A549 (cell line): ENCODE measurements around the gene ARMC9. TPM values are rescaled to one million over a fixed set of nuclear protein-coding genes. Genes with fewer than 3 reads are reported as not detected.

Source experiments
- ATAC-seq, 2 experiments: fragments of 200-7000 bp in 1 of 2; fragments of >200 bp in 1 of 2; cut with Nextera tagmentation in 1 of 2; cut with Tn5 transposase in 1 of 2; 3 replicates each; pipeline versions ENCODE4 v1.8.0 to v1.9.1; 2018 to 2020; ENCODE audit warnings: mild to moderate bottlenecking in 1 of 2, moderate library complexity in 1 of 2
- CTCF ChIA-PET: fragments of 300-600 bp; sonication (Branson Sonifier 250); formaldehyde crosslinking; extraction: SDS; loops from one replicate; lab custom pipeline; 2021; ENCODE audit warnings: antibody characterized with exemption, inconsistent platforms; lab: Yijun Ruan, JAX
- POLR2A ChIA-PET: fragments of 350-600 bp; formaldehyde crosslinking; extraction: SDS; loops from one replicate; lab custom pipeline; 2021; ENCODE audit warnings: antibody characterized with exemption, inconsistent platforms; lab: Yijun Ruan, JAX
- DNase-seq, 2 experiments: peaks; one replicate each; pipeline versions ENCODE4 v3.0.0 to v3.0.0-alpha.2; 2011 to 2016; ENCODE audit warnings: low read depth in 1 of 2, low spot score in 1 of 2
- FAIRE-seq: peaks from 2 replicates; lab custom pipeline; 2011; peaks lifted over from hg19 to GRCh38; lab: Jason Lieb, UNC
- H3K27ac ChIP-seq, 2 experiments: fragments of >200 bp; sonication (Bioruptor Twin); formaldehyde crosslinking; 3 replicates each; pipeline ENCODE4 v1.5.1; 2016 to 2017
- H3K4me1 ChIP-seq: fragments of >200 bp; sonication (Bioruptor Twin); formaldehyde crosslinking; 3 replicates; pipeline ENCODE4 v1.6.1; 2016
- H3K4me2 ChIP-seq: fragments of >200 bp; sonication (Bioruptor Twin); formaldehyde crosslinking; 3 replicates; pipeline ENCODE4 v1.6.1; 2016
- H3K4me3 ChIP-seq: fragments of >200 bp; sonication (Bioruptor Twin); formaldehyde crosslinking; 3 replicates; pipeline ENCODE4 v1.5.1; 2016
- H3K9me3 ChIP-seq: fragments of >200 bp; sonication (Bioruptor Twin); formaldehyde crosslinking; 3 replicates; pipeline ENCODE4 v1.6.1; 2016
- CHD4 ChIP-seq: fragments of 200-600 bp; sonication (generic); IDR thresholded peaks from 2 replicates; pipeline ENCODE4 v1.6.1; 2016; ENCODE audit warnings: antibody characterized with exemption, mild to moderate bottlenecking, borderline replicate concordance
- EHMT2 ChIP-seq: fragments of 200-600 bp; sonication (generic); IDR thresholded peaks from 2 replicates; pipeline ENCODE4 v1.6.1; 2016; ENCODE audit warnings: antibody characterized with exemption, low read depth, mild to moderate bottlenecking, moderate library complexity
- EP300 ChIP-seq, 2 experiments: fragments of >200 bp; sonication (Bioruptor Twin); formaldehyde crosslinking; IDR thresholded peaks; 2 replicates in 1 of 2; 3 replicates in 1 of 2; pipeline ENCODE4 v1.6.1; 2016 to 2017
- ESRRA ChIP-seq: fragments of 150-350 bp; IDR thresholded peaks from 2 replicates; pipeline ENCODE4 v1.6.1; 2014; ENCODE audit warnings: mild to moderate bottlenecking, low read length, borderline replicate concordance
- FOSL2 ChIP-seq, 2 experiments: fragments of 450-650 bp in 1 of 2; fragments of >200 bp in 1 of 2; sonication (Bioruptor Twin) in 1 of 2; formaldehyde crosslinking; IDR thresholded peaks; 2 replicates each; pipeline versions ENCODE4 v1.5.0 to v1.6.1; 2016 to 2020; ENCODE audit warnings: mild to moderate bottlenecking in 1 of 2, moderate library complexity in 1 of 2
- FOXS1 ChIP-seq: fragments of 250-450 bp; sonication (Bioruptor Pico); IDR thresholded peaks from 2 replicates; pipeline ENCODE4 v1.5.0; 2020; ENCODE audit warnings: mild to moderate bottlenecking, moderate library complexity
- GATA3 ChIP-seq: IDR thresholded peaks from 2 replicates; pipeline ENCODE4 v1.6.1; 2012; ENCODE audit warnings: borderline replicate concordance
- HEYL ChIP-seq: fragments of 250-450 bp; sonication (Bioruptor Pico); IDR thresholded peaks from 2 replicates; pipeline ENCODE4 v1.8.0; 2021; ENCODE audit warnings: mild to moderate bottlenecking, moderate library complexity
- HOXA7 ChIP-seq: fragments of 250-450 bp; sonication (Bioruptor Pico); IDR thresholded peaks from 2 replicates; pipeline ENCODE4 v1.5.0; 2020; ENCODE audit warnings: mild to moderate bottlenecking, moderate library complexity
- JUNB ChIP-seq: fragments of >200 bp; sonication (Bioruptor Twin); formaldehyde crosslinking; IDR thresholded peaks from 2 replicates; pipeline ENCODE4 v1.6.1; 2016
- KDM1A ChIP-seq: fragments of 200-600 bp; sonication (generic); IDR thresholded peaks from 2 replicates; pipeline ENCODE4 v1.6.1; 2016; ENCODE audit warnings: low read depth, mild to moderate bottlenecking
- MYC ChIP-seq: IDR thresholded peaks from 2 replicates; pipeline ENCODE4 v1.6.1; 2012; ENCODE audit warnings: mild to moderate bottlenecking, inconsistent platforms, low read length, improper control_type of control experiment, borderline replicate concordance
- NR3C1 ChIP-seq: fragments of >200 bp; sonication (Bioruptor Twin); formaldehyde crosslinking; IDR thresholded peaks from 3 replicates; pipeline ENCODE4 v1.6.1; 2017
- RNF2 ChIP-seq: fragments of 200-600 bp; sonication (generic); IDR thresholded peaks from 2 replicates; pipeline ENCODE4 v1.6.1; 2016; ENCODE audit warnings: low read depth, mild to moderate bottlenecking, antibody characterized with exemption, moderate library complexity, borderline replicate concordance
- SMC3 ChIP-seq: fragments of >200 bp; sonication (Bioruptor Twin); formaldehyde crosslinking; IDR thresholded peaks from 3 replicates; pipeline ENCODE4 v1.6.1; 2018; ENCODE audit warnings: inconsistent platforms
- SREBF2 ChIP-seq: fragments of 450-650 bp; IDR thresholded peaks from 2 replicates; pipeline ENCODE4 v1.6.1; 2014; ENCODE audit warnings: mild to moderate bottlenecking, moderate library complexity
- TP53 ChIP-seq: fragments of 250-450 bp; sonication (Bioruptor Pico); IDR thresholded peaks from 2 replicates; pipeline ENCODE4 v1.5.0; 2021; ENCODE audit warnings: mild to moderate bottlenecking, moderate library complexity
- USF2 ChIP-seq: fragments of 450-650 bp; IDR thresholded peaks from 2 replicates; pipeline ENCODE4 v1.6.1; 2014; ENCODE audit warnings: antibody characterized with exemption
- ZNF302 ChIP-seq: fragments of 250-450 bp; sonication (Bioruptor Pico); IDR thresholded peaks from 2 replicates; pipeline ENCODE4 v1.9.0; 2021; ENCODE audit warnings: inconsistent platforms, mild to moderate bottlenecking, moderate library complexity
- ZSCAN20 ChIP-seq: fragments of 250-450 bp; sonication (Bioruptor Pico); IDR thresholded peaks from 2 replicates; pipeline ENCODE4 v1.8.0; 2022; ENCODE audit warnings: mild to moderate bottlenecking, moderate library complexity
- WGBS: methylation state at CpG from one replicate; pipeline ENCODE4 v1.1.6; 2017; ENCODE audit errors: missing lambda C conversion rate; 5-methylcytosine and 5-hydroxymethylcytosine counted together
- polyA plus RNA-seq, 4 experiments: library from polyadenylated mRNA; depleted of rRNA in 3 of 4; stranded (reverse); fragments of >200 nt; fragmentation: RNase III in 1 of 4; extraction: RNeasy Plus Mini Kit Qiagen cat#74134 plus additional on column Dnase treatment in 1 of 4; gene quantifications; 2 replicates in 3 of 4; 3 replicates in 1 of 4; pipeline ENCODE4 v1.2.3, GENCODE V29; 2011 to 2017
- TF ChIP-seq, protein P1 (sequence below): IDR thresholded peaks from 2 replicates; pipeline ENCODE4 v1.6.1; 2012
- TF ChIP-seq, protein P2 (sequence below): fragments of 250-450 bp; sonication (Bioruptor Pico); IDR thresholded peaks from 2 replicates; pipeline ENCODE4 v1.5.0; 2021; ENCODE audit warnings: mild to moderate bottlenecking, moderate library complexity, borderline replicate concordance

The ARMC9 gene
- polyA plus RNA-seq, 2 of the 4 experiments (the other 2 are of a cell fraction) = 12.0 to 14.1 TPM

- no peaks in the 10 kb centered on the region for H3K4me1 ChIP-seq
- no peak overlapping the region for H3K27ac ChIP-seq
- no peaks in the 10 kb centered on the region for H3K9me3 ChIP-seq
- POLR2A ChIA-PET = no interaction called here
- FAIRE-seq (no peak), DNase-seq (no peak), ATAC-seq (no peak)
- WGBS = 91% methylated on average over 14 of the region's 14 CpGs
- H3K4me2 ChIP-seq = no peak overlapping the region
- CTCF ChIA-PET = interaction anchor here (1.3 to 1.8 kb wide), 2 partner anchors 13 to 115 kb away, joined by 5 to 7 read pairs; no protein-coding TSS in a partner anchor
- H3K4me3 ChIP-seq = no peak overlapping the region
- TF ChIP-seq SMC3 (no peak), CHD4 (no peak), USF2 (no peak)
- TF ChIP-seq, protein P1, sequence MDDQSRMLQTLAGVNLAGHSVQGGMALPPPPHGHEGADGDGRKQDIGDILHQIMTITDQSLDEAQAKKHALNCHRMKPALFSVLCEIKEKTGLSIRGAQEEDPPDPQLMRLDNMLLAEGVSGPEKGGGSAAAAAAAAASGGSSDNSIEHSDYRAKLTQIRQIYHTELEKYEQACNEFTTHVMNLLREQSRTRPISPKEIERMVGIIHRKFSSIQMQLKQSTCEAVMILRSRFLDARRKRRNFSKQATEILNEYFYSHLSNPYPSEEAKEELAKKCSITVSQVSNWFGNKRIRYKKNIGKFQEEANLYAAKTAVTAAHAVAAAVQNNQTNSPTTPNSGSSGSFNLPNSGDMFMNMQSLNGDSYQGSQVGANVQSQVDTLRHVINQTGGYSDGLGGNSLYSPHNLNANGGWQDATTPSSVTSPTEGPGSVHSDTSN = no peak
These were observed 143.8 kb downstream of the ARMC9 start for GRCh38 chr2:231342061-231342711.

DNA sequence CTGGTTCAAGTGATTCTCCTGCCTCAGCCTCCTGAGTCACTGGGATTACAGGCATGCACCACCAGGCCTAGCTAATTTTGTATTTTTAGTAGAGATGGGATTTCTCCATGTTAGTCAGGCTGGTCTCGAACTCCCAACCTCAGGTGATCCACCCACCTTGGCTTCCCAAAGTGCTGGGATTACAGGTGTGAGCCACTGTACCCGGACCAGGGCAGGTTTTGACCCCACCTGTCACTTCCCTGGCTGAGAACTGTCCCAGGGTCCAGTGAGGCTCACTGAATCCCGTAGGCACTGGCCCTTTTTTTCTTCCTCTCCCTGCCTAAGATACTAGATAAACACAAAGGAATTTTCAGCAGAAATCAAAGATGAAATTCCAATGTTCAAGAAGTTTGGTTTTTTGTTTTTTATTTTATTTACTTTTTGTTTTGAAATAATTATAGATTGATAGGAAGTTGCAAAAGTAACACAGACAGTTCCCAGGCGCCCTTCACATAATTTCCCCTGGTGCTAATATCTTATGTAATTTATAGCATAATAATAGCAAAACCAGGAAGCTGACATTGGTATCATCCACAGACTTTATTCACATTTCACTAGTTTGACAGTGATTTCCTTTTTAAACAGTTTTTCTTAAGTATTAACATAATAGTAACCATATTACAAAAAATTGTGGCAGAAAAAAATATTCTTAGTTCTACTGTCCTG lies 144.7 kb downstream of the ARMC9 start:
- Histone ChIP-seq H3K4me1 (no peaks in the 10 kb centered on the region), H3K27ac (no peak overlapping the region), H3K9me3 (no peaks in the 10 kb centered on the region), H3K4me2 (no peak overlapping the region), H3K4me3 (no peak overlapping the region)
- WGBS = 80% methylated on average over 4 of the region's 4 CpGs
- CTCF ChIA-PET = no interaction called here
- DNase-seq (no peak), ATAC-seq (no peak), FAIRE-seq (no peak)
- POLR2A ChIA-PET = no interaction called here
- TF ChIP-seq SREBF2 (no peak), RNF2 (no peak), TP53 (CRISPR knock-in tag) (no peak), ZSCAN20 (CRISPR knock-in tag) (no peak), MYC (no peak), GATA3 (no peak), JUNB (no peak), ESRRA (no peak), CHD4 (no peak), NR3C1 (no peak), ZNF302 (no peak), HEYL (CRISPR knock-in tag) (no peak), KDM1A (no peak), EP300 (IDR thresholded peaks at IDR 0.05) (no peak), HOXA7 (CRISPR knock-in tag) (no peak), SMC3 (no peak), FOXS1 (no peak), EHMT2 (no peak), FOSL2 (IDR thresholded peaks at IDR 0.05) (no peak), FOSL2 (CRISPR knock-in tag; IDR thresholded peaks at IDR 0.05) (no peak)
- TF ChIP-seq, protein P2, sequence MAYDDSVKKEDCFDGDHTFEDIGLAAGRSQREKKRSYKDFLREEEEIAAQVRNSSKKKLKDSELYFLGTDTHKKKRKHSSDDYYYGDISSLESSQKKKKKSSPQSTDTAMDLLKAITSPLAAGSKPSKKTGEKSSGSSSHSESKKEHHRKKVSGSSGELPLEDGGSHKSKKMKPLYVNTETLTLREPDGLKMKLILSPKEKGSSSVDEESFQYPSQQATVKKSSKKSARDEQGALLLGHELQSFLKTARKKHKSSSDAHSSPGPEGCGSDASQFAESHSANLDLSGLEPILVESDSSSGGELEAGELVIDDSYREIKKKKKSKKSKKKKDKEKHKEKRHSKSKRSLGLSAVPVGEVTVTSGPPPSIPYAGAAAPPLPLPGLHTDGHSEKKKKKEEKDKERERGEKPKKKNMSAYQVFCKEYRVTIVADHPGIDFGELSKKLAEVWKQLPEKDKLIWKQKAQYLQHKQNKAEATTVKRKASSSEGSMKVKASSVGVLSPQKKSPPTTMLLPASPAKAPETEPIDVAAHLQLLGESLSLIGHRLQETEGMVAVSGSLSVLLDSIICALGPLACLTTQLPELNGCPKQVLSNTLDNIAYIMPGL (CRISPR knock-in tag) = no peak
